HG02571 (cell line): Measurements from ENCODE around the gene NFYC.
"Not testable (repeated sequence)": the region's sequence is repeated elsewhere in the genome, so short reads cannot be mapped to it uniquely, and the experiment has no call there.

Experiments used
- ATAC-seq: cut with Tn5 transposase; IDR thresholded peaks from one replicate; pipeline ENCODE4 v1.9.1; 2021; ENCODE audit warnings: mild to moderate bottlenecking, moderate library complexity; ENCODE audit not compliant: unreplicated experiment

Gene NFYC

DNA sequence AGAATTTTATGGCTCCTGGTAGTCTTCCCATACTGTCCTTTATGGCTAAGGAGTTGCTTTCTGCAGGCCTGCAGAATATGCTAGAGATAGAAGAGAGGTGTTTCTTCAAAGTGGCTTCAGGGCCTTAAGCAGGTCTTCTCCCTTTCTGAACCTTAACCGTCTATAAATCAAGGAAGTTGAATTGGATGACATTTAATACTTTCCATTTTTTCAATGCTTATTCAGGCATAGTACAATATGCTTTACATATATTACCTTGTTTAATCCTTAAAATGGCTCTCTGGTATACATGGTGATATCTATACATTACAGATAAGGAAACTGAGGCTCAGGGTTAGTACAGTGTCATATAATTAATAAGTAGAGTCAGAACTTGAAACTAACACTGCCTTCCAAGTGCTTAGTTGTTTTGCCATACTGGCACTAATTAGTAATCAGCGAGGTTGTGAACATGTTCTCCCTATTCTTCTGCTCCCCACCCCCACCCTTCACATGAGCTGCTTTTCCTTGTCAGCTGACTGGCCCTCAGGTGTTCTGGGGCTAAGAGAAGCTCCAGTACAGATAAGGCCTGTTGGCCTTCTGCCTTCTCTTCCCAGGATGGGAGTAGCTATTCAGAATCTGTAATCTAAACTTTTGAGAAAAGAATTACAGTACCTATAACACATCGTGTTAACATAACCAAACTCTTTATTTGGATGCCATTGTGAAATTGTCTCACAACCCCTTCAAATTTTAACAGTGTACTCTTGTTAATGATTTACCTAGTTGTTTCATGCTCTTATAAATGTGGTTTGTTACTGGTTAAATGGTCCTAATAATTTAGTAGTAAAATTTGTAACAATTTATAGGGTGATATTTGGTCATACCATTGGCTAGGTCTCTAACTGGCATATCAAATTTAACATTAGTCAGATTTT is 13.6 kb downstream of the NFYC start:
- no peak for ATAC-seq

DNA sequence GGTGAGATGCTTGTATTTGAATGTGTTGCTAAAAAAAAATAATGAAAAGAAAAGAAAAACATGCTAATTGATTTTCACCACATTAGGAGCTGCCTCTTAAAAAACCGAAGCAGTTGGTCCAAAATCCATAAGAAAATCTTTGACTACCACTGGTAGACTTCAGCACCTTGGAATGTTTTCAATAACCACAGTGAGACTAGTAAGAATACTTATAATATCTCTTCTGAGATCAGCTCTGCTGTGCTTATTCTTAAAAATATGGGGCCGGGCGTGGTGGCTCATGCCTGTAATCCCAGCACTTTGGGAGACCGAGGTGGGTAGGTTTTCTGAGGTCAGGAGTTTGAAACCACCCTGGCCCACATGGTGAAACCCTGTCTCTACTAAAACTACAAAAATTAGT is 15.1 kb downstream of the NFYC start:
- ATAC-seq: no peak

DNA sequence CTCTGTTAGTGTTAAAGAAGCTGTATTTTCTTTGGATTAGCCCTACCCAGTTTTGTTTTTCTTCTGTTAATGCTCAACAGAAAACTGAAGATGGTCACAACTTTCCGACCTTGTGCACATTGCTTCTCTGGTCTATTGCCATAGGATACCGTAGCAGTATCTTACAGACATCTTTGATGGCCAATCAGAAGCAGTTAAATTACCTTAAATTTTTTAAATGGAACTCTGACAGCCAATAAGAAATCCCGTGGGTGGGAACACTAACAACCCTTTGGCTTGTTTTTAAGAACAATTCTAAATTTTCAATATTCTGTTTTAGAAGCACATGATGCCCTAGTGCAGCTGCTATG is 17.2 kb downstream of the NFYC start:
- peak; percentile 58 for ATAC-seq

DNA sequence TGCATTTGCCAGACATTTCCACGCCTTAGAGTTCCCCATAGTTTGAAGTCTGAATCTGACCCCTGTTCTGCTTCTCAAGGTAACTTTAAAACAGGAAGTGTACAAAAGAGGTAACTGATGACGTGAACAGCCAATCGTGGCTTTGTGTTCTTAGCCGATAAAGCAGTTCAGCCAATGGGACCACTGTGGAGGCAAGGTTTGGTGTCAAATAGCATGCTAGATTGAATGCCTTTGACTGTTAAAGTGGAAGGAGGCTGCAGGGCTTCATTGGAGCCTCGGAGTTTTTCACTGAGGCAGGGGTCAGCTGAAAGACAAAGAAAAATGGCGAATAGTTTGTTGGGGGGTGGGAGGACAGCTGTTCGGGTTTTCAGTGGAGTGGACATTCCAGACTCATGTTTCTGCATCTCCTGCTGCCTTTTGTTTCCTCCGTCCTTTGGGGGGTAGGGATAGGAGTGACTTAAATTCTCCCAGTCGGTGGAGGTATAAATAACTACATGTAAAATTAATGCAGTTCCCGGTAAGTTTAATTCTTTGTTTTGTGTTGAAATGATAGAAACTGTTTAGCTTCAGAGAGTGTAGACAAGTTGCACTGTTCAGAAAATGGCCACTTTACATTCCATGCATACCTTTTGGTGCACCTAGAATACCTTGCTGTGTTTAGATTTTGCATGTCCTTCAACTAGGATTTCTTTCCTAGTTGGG is 17.7 kb downstream of the NFYC start:
- ATAC-seq: peak; percentile 90

- no peak for ATAC-seq
These were observed 18.3 kb downstream of the NFYC start for GRCh38 chr1:40709802-40710278.

GRCh38 chr1:40710581-40711315 is 19.2 kb downstream of the NFYC start:
- ATAC-seq: no peak

DNA sequence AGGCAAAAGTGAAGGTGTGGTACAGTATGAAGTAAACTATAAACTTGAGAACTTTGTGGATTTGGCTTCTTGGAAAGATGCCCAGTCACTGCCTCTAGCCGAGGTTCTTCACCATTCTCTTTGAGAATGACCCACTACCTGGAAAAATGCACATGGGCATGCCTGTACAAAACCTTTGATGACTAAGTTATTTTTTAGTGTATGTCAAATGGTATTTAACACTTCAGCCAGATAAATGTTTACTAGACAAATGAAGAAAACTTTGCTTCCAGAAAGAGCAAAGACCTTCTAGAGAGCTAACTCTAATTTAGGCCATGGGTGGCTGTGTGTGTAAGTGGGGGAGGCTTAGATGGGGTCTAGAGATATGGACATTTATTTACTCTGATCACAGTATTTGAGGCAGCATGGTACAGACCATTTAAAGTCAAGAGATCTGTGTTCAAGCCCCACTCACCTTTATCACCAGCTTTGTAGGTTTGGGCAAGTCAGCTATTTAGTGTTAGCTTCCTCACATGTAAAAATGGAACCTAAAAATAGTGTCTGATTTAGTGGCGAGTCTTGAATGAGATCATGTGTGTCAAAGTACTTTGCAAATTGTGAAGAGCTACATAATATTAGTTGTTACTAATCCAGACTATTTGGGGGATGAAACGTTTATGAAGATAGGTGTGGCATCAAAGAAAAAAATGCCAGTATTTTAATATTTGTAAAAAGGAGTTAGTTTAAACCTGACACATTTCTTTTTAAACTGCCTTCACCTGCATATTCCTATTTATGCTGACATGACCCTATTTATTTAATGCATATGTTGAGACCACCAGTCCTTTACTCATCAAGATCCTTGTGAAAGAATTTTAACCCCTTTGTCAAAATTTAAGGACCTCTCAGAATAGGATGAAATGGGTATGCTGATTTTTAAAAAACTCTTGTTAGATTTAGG is 20.2 kb downstream of the NFYC start:
- no peak for ATAC-seq

DNA sequence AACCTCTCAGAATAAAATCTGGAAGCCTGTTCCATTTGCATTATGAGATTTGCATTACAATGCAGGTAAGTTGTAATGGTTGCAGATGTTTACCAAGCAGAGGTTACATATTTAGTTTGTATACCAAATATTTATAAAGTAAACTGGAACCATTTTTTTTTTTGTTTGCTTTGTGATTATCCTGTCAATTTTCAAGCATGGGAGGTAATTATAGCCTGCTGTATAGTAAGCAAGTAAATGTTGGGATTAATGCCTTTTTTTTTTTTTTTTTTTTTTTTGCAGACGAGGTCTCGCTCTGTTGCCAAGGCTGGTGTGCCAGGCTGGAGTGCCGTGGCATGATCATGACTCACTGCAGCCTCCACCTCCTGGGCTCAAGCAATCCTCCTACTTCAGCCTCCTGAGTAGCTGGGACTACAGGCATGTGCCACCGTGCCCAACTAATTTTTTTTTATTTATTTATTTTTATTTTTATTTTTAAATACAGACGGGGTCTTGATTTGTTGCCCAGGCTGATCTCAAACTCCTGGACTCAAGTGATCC is 21.0 kb downstream of the NFYC start:
- no peak for ATAC-seq

- ATAC-seq: no peak
These were observed 21.5 kb downstream of the NFYC start for GRCh38 chr1:40712997-40713396.

DNA sequence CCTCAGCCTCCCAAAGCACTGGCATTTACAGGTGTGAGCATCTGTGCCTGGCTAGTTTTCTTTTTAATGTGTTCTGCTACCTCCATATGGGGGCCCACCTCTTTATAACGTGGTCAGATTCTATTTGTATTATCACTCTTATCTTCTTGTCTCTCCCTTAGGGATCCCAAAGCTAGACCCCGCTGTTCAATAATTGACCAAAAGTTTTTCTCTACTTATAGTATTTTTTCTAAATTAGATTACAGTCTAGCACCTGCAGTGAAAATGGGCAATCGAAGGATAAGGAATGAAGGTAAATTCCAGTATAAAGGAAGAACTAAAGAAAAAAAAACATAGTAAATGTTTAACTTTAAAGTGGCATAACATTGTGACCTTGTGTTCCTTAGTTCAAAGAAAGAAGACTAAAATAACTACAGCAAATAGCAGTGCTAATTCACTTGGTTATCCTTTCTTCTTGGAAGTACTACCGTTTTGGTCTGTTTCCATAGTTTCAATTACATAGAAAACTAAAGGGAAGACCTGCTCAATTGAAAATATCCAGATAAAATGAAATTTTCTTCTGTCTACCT is 24.1 kb downstream of the NFYC start:
- no peak for ATAC-seq

- no peak for ATAC-seq
These were observed 25.6 kb downstream of the NFYC start for GRCh38 chr1:40717065-40717464.

DNA sequence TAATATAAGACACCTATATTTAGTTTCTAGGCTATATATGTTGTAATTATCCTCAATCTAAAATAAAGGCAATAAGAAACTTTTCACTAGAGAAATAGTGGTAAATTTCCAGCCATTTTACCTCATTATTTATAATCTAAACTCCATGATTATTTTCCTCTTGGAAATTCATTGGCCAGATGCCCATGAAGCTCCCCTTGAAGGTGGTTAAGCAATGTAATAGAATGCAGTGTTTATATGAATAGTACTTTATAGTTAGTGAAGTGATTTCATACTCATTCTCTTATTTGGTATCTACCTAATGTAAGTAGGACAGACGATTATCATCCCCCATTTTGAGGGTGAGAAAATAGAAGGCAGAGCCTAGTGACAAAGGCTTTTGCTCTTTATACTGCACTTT is 26.5 kb downstream of the NFYC start:
- ATAC-seq: no peak

DNA sequence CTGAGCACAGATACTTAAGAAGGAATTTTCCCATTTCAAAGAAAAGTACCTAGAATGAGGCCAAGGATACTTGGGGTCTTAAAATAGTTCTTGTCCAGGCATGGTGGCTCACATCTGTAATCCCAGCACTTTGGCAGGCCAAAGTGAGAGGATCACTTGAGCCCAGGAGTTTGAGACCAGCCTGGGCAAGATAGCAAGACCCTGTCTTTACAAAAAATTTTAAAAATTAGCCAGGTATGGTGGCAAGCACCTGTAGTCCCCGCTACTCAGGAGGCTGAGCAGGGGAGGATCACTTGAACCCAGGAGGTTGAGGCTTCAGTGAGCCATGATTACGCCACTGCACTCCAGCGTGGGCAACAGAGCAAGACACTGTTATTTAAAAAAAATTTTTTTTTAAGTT is 29.0 kb downstream of the NFYC start:
- ATAC-seq: no peak

DNA sequence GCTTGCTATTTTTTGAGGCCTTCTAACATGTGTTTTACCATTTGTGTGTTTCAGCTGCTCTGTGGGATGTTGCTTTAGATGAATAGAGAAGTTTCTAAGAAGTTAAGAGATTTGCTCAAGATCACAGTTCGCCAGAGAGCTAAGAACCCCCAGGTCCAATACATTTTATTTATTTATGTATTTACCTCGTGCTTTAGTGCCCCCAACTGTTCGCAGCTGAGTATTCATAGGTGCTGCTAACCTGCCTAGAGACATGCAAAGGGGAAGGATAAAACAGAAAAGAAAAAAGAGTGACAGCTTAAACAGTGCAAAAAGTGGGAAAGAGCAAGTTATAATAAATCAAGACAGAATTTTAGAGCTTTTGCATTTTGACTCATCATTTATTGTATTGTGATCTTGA is 31.1 kb downstream of the NFYC start:
- ATAC-seq: no peak

GRCh38 chr1:40723196-40723955 is 31.9 kb downstream of the NFYC start:
- ATAC-seq: no peak

DNA sequence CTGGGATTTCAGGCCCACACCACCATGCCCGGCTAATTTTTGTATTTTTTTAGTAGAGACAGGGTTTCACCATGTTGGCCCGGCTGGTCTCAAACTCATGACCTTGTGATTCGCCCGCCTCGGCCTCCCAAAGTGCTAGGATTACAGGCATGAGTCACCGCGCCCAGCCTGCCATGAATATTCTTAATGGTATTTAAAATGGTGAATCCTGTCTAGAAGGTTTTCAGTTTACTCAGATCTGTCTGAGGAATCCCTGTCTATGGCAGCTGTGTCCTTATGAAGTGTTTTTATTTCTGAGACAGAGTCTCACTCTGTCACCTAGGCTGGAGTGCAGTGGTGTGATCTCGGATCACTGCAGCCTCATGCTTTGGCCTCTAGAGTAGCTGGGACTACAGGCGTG is 36.2 kb downstream of the NFYC start:
- ATAC-seq: not testable (repeated sequence)

GRCh38 chr1:40729316-40729862 is 37.9 kb downstream of the NFYC start:
- not testable (repeated sequence) for ATAC-seq

GRCh38 chr1:40732756-40733301 is 41.3 kb downstream of the NFYC start:
- no peak for ATAC-seq
